22Rv1 (cell line): ENCODE measurements around the gene NKX2-8.

Source experiments
- ZFX ChIP-seq: fragments of 450-650 bp; IDR thresholded peaks from 2 replicates; pipeline ENCODE4 v1.6.1; 2017; ENCODE audit warnings: antibody characterized with exemption, borderline replicate concordance
- TF ChIP-seq, protein P1 (sequence below): fragments of 450-650 bp; IDR thresholded peaks from 2 replicates; pipeline ENCODE4 v1.5.1; 2017; ENCODE audit warnings: mild to moderate bottlenecking

DNA sequence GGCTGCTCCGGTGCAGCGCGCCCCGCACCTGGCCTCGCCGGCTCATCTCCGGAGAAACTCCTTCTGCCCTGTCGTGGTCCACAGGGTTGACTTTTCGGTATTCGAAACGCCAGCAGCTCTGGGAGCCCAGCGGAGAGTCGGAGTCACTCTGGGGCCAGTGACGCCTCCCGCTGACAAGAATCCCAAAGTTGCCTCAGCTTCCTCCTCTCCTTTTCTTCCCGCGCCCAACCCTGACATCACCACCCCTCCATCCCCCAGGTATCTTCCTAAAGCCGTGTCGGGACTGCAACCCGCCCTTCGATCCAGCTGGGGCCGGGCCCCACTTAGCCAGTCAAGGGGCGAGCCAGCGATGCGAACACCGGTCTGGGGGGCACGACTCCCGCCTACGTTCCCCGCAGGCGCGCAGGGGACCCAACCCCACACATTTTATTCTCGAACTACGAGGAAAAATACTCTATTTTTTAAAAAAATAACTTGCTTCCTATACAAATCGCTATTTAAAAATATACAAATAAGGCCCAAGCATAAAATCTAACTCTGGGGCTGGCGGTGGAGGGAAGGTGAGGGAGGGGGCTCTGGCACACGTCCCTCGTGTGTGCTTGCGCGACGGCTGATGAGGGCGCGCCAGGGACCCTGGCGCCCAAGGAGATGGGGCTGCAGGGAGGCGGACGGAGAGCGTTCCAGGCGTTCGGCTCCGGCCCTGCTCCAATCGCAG lies 2.1 kb downstream of the NKX2-8 start:
- TF ChIP-seq, protein P1, sequence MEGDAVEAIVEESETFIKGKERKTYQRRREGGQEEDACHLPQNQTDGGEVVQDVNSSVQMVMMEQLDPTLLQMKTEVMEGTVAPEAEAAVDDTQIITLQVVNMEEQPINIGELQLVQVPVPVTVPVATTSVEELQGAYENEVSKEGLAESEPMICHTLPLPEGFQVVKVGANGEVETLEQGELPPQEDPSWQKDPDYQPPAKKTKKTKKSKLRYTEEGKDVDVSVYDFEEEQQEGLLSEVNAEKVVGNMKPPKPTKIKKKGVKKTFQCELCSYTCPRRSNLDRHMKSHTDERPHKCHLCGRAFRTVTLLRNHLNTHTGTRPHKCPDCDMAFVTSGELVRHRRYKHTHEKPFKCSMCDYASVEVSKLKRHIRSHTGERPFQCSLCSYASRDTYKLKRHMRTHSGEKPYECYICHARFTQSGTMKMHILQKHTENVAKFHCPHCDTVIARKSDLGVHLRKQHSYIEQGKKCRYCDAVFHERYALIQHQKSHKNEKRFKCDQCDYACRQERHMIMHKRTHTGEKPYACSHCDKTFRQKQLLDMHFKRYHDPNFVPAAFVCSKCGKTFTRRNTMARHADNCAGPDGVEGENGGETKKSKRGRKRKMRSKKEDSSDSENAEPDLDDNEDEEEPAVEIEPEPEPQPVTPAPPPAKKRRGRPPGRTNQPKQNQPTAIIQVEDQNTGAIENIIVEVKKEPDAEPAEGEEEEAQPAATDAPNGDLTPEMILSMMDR: no peak
- TF ChIP-seq ZFX: no peak
